Left ventricle myocardium inferior (tissue), 1 donor: Measurements from ENCODE around the gene NEK4. TPM values are rescaled to one million over a fixed set of nuclear protein-coding genes. Genes with fewer than 3 reads are reported as not detected.

Source experiments
- DNase-seq: peaks from one replicate; pipeline ENCODE4 v3.0.0-alpha.2; 2020
- H3K27ac ChIP-seq: fragments of 200-600 bp; replicated peaks from 2 replicates; pipeline ENCODE4 v1.8.0; 2021
- H3K27me3 ChIP-seq: fragments of 200-600 bp; 2 replicates; pipeline ENCODE4 v1.8.0; 2021; ENCODE audit warnings: low read depth
- H3K36me3 ChIP-seq: fragments of 200-600 bp; 2 replicates; pipeline ENCODE4 v1.8.0; 2021
- H3K4me1 ChIP-seq: fragments of 200-600 bp; 2 replicates; pipeline ENCODE4 v1.8.0; 2021
- H3K4me3 ChIP-seq: fragments of 200-600 bp; 2 replicates; pipeline ENCODE4 v1.8.0; 2021; ENCODE audit warnings: mild to moderate bottlenecking, moderate library complexity
- H3K9me3 ChIP-seq: fragments of 200-600 bp; replicated peaks from 2 replicates; pipeline ENCODE4 v1.8.0; 2021
- intact Hi-C: fragments of 100-400 bp; cut with micrococcal nuclease; formaldehyde crosslinking; loops from one replicate; pipeline ENCODE4 v1.11.0; 2022
- total RNA-seq: library from RNA; stranded (reverse); fragmentation: NEBNext Ultra II Directional; extraction: Animal tissue kit (Norgen Biotek cat#: 25700); gene quantifications from one replicate; pipeline ENCODE4 v1.2.1, GENCODE V29; 2021
- TF ChIP-seq, protein P1 (sequence below): fragments of 200-600 bp; IDR thresholded peaks from 2 replicates; pipeline ENCODE4 v1.8.0; 2021; ENCODE audit warnings: antibody characterized with exemption, mild to moderate bottlenecking, borderline replicate concordance
- donor health status: DM: no; HTN: yes; CAD: no; lungs with severe emphysema.

Gene NEK4
- total RNA-seq, 1 donor from 2014 or later = 17.7 TPM

- intact Hi-C loops = no loop called here
- TF ChIP-seq, protein P1, sequence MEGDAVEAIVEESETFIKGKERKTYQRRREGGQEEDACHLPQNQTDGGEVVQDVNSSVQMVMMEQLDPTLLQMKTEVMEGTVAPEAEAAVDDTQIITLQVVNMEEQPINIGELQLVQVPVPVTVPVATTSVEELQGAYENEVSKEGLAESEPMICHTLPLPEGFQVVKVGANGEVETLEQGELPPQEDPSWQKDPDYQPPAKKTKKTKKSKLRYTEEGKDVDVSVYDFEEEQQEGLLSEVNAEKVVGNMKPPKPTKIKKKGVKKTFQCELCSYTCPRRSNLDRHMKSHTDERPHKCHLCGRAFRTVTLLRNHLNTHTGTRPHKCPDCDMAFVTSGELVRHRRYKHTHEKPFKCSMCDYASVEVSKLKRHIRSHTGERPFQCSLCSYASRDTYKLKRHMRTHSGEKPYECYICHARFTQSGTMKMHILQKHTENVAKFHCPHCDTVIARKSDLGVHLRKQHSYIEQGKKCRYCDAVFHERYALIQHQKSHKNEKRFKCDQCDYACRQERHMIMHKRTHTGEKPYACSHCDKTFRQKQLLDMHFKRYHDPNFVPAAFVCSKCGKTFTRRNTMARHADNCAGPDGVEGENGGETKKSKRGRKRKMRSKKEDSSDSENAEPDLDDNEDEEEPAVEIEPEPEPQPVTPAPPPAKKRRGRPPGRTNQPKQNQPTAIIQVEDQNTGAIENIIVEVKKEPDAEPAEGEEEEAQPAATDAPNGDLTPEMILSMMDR = no peak
- Histone ChIP-seq H3K9me3 (no peaks in the 10 kb centered on the region), H3K36me3 (peaks cover 86% of the 10 kb centered on the region), H3K27me3 (no peaks in the 10 kb centered on the region), H3K4me3 (no peak overlapping the region), H3K4me1 (peaks cover 22% of the 10 kb centered on the region), H3K27ac (no peak overlapping the region)
- no peak for DNase-seq
These were observed 80.2 kb downstream of the NEK4 start for GRCh38 chr3:52690560-52690959.

GRCh38 chr3:52689151-52689550 is 81.6 kb downstream of the NEK4 start:
- no peaks in the 10 kb centered on the region for H3K27me3 ChIP-seq
- no peak overlapping the region for H3K27ac ChIP-seq
- no peaks in the 10 kb centered on the region for H3K9me3 ChIP-seq
- intact Hi-C loops = no loop called here
- TF ChIP-seq, protein P1 = no peak
- no peak overlapping the region for H3K4me3 ChIP-seq
- no peak for DNase-seq
- H3K4me1 ChIP-seq = peaks cover 34% of the 10 kb centered on the region
- H3K36me3 ChIP-seq = peaks cover 72% of the 10 kb centered on the region

DNA sequence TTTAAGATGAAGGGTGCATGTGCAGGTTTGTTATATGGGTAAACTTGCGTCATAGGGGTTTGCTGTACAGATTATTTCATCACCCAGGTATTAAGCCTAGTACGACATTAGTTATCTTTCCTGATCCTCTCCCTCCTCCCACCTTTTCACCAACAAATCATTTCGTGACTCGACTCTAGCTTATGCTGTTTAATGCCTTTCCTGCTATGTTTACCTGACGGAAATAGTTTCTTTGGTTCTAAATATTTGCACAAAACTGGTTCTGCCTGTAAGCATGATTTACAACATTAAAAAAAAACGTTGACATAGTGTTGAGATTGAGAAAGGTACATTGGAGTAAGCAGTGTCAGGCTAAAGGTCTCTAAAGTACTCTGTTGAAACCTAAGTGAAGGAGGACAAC is 82.5 kb downstream of the NEK4 start:
- no peak for DNase-seq
- H3K4me3 ChIP-seq = no peak overlapping the region
- no peaks in the 10 kb centered on the region for H3K27me3 ChIP-seq
- peaks cover 43% of the 10 kb centered on the region for H3K4me1 ChIP-seq
- no peaks in the 10 kb centered on the region for H3K9me3 ChIP-seq
- H3K27ac ChIP-seq = no peak overlapping the region
- TF ChIP-seq, protein P1 = no peak
- H3K36me3 ChIP-seq = peaks cover 65% of the 10 kb centered on the region
- intact Hi-C loops = no loop called here

DNA sequence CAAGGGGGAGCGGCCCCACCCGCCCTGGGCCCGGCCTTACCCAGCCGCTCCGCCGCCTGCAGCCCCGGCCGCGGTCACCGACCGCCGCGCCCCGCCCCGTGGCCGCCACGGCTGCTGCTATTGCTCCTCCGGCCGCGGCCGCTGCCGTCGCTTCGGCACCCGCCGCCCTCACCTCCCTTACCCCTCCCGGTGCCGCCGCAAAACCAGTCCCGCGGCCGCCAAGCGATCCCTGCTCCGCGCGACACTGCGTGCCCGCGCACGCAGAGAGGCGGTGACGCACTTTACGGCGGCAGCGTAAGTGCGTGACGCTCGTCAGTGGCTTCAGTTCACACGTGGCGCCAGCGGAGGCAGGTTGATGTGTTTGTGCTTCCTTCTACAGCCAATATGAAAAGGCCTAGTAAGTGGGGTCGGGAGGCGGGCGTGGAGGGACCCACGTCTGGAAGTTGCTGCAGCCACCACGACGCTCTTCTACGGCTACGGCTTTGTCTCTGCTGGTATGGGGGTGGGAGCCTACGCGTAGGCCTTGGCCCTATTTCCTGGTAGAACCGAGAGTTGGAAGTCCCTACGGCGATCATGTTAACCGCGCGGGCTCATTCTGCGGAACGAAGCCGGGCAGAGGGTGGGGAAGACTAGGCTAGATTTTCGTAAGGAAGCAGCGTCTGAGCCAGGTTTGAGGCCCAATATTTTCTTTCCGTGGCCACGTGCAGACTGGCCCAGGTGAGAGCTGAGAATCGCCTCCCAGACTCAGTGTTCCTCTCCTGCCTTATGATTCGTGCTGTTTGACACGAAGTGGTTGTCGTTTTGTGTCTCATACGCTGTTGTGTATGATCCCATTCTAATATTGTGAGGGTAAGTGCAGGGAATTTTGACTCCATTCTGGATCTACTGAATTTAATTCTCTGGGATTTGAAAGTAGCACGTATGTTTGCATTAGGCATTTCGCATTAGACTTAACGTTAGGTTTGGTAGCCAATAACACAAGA is 84.7 kb downstream of the NEK4 start, which contains the start of the genes GNL3 and PBRM1:
GNL3 (plus strand) TSS at position 324 of the 983 bp plus-strand sequence; CDS start at position 385, 61 bp downstream.
PBRM1 (minus strand) TSS at position 205 of the 983 bp plus-strand sequence.
- TF ChIP-seq, protein P1 = no peak
- peak within 1 kb of the TSS; percentile 90 for H3K4me3 ChIP-seq
- intact Hi-C loops = no loop called here
- H3K9me3 ChIP-seq = no peaks in the 10 kb centered on the region
- H3K27me3 ChIP-seq = no peaks in the 10 kb centered on the region
- peaks cover 66% of the 10 kb centered on the region for H3K4me1 ChIP-seq
- peak; percentile 92 for DNase-seq
- H3K27ac ChIP-seq = peak within 1 kb of the TSS; percentile 99
- peaks cover 42% of the 10 kb centered on the region for H3K36me3 ChIP-seq

- Histone ChIP-seq H3K4me1 (peaks cover 73% of the 10 kb centered on the region), H3K27me3 (no peaks in the 10 kb centered on the region), H3K9me3 (no peaks in the 10 kb centered on the region), H3K4me3 (peak overlapping the region; percentile 90), H3K36me3 (peaks cover 42% of the 10 kb centered on the region), H3K27ac (peak overlapping the region; percentile 99)
- TF ChIP-seq, protein P1 = no peak
- intact Hi-C loops = no loop called here
- peak; percentile 82 for DNase-seq
These were observed 85.4 kb downstream of the NEK4 start for GRCh38 chr3:52685285-52685708.
